ENCODE measurements around the gene CHPF. TPM values are rescaled to one million over a fixed set of nuclear protein-coding genes. Genes with fewer than 3 reads are reported as not detected.

The CHPF gene
- total and polyA plus RNA-seq, 4 donors, result 61.2 to 86.6 (median 76.6) TPM

DNA sequence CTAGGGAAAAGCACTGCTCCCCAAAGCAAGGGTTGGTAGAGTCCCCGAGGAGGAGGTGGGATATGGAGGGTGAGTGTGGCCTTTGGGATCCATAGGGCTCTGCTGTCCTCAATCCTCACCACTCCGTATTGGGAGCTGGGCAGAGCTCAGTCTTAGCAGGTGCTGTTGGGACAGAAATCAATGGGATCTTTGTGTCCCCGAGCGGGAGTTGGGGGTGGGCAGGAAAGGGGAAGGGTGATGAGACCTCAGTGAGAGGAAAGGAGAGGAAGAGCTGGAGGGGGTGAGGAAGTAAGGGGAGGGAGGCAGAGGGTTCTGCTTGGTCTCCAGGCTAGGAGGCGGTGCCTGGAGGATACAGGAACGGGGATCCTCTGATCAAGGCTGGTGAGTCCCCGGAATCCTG, 26.7 kb downstream of the CHPF start:
- H3K27me3 ChIP-seq (ENCODE audit: control insufficient read depth, insufficient read depth, low read length), result peaks cover 25% of the 10 kb centered on the region
- H3K4me3 ChIP-seq (ENCODE audit: low read depth, low read length), result peak overlapping the region; percentile 13
- H3K36me3 ChIP-seq (ENCODE audit: control insufficient read depth, insufficient read depth, low read length), result peaks cover 6% of the 10 kb centered on the region
- 50% methylated on average over 7 of the region's 7 CpGs for WGBS (ENCODE audit: insufficient coverage)
- H3K4me1 ChIP-seq (ENCODE audit: control insufficient read depth, insufficient read depth, low read length), result peaks cover 96% of the 10 kb centered on the region
- no peaks in the 10 kb centered on the region for H3K9me3 ChIP-seq (ENCODE audit: control insufficient read depth, insufficient read depth, low read length)
- peak in 2 of 6 donors; percentile 52 to 56 for DNase-seq (ENCODE audit: low read depth in 4 of 6, low spot score in 6 of 6)
- H3K27ac ChIP-seq (ENCODE audit: low read depth, low read length), result peak overlapping the region; percentile 73

DNA sequence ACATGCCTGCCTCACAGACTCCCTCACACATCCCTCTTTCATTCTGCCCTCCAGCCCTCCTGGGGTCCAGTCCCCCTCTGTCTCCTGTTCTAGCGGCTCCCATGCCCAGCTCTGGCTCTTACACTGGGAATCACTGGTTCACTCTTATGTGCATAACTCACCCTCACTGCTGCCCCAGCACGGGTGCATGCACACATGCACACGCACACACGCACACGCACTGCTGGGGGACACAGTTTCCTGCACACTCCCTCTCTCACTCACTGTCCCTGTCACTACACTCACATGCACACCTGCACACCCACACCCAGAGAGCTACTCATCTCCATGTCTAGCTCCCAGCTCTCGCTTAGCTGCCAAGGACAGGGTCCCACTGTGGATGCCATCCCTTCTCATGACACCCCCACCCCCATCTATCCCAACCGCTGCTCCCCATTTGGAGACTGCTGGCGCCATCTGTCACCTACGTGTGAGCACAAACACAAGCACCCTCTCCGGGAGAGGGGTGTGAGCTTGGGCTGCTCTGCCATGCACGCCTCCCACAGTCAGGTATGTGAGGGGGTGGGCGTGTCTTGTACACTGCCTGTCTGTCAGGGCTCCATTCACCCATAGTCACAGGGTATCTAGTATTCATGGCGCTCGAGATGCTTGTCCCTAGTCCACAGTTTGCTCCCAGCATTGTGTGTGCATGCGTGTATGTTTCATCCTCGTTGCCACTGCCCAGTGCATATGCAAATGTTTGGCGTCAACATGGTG, 27.6 kb downstream of the CHPF start:
- DNase-seq (ENCODE audit: low read depth in 4 of 6, low spot score in 6 of 6), result peak in 2 of 6 donors; percentile 31 to 61
- WGBS (ENCODE audit: insufficient coverage), result 69% methylated on average over 17 of the region's 17 CpGs
- H3K27ac ChIP-seq (ENCODE audit: low read depth, low read length), result peak overlapping the region; percentile 73
- H3K4me3 ChIP-seq (ENCODE audit: low read depth, low read length), result peak overlapping the region; percentile 13
- peaks cover 96% of the 10 kb centered on the region for H3K4me1 ChIP-seq (ENCODE audit: control insufficient read depth, insufficient read depth, low read length)
- peaks cover 6% of the 10 kb centered on the region for H3K36me3 ChIP-seq (ENCODE audit: control insufficient read depth, insufficient read depth, low read length)
- H3K27me3 ChIP-seq (ENCODE audit: control insufficient read depth, insufficient read depth, low read length), result peaks cover 28% of the 10 kb centered on the region
- H3K9me3 ChIP-seq (ENCODE audit: control insufficient read depth, insufficient read depth, low read length), result no peaks in the 10 kb centered on the region

- 83% methylated on average over 20 of the region's 21 CpGs for WGBS (ENCODE audit: insufficient coverage)
- Histone ChIP-seq H3K27ac (ENCODE audit: low read depth, low read length) (peak overlapping the region; percentile 45), H3K27me3 (ENCODE audit: control insufficient read depth, insufficient read depth, low read length) (peaks cover 36% of the 10 kb centered on the region)
These were observed 28.8 kb downstream of the CHPF start for GRCh38 chr2:219514836-219515235.

GRCh38 chr2:219514196-219514761, 29.3 kb downstream of the CHPF start, which contains the start of gene ASIC4:
TSS of gene ASIC4 (plus strand) at chr2:219514482. CDS start at chr2:219514725, 243 bp downstream.
- H3K4me1 ChIP-seq (ENCODE audit: control insufficient read depth, insufficient read depth, low read length), result peaks cover 96% of the 10 kb centered on the region
- peaks cover 36% of the 10 kb centered on the region for H3K27me3 ChIP-seq (ENCODE audit: control insufficient read depth, insufficient read depth, low read length)
- H3K36me3 ChIP-seq (ENCODE audit: control insufficient read depth, insufficient read depth, low read length), result peaks cover 2% of the 10 kb centered on the region
- H3K4me3 ChIP-seq (ENCODE audit: low read depth, low read length), result peak within 1 kb of the TSS; percentile 9
- no peaks in the 10 kb centered on the region for H3K9me3 ChIP-seq (ENCODE audit: control insufficient read depth, insufficient read depth, low read length)
- H3K27ac ChIP-seq (ENCODE audit: low read depth, low read length), result peak within 1 kb of the TSS; percentile 45
- 7% methylated on average over 31 of the region's 31 CpGs for WGBS (ENCODE audit: insufficient coverage)
- DNase-seq (ENCODE audit: low read depth in 4 of 6, low spot score in 6 of 6), result peak in 2 of 6 donors; percentile 65 to 90

More at GRCh38 chr2:219514836-219515235, 28.8 kb downstream of the CHPF start:
- peaks cover 96% of the 10 kb centered on the region for H3K4me1 ChIP-seq (ENCODE audit: control insufficient read depth, insufficient read depth, low read length)
- no peaks in the 10 kb centered on the region for H3K9me3 ChIP-seq (ENCODE audit: control insufficient read depth, insufficient read depth, low read length)
- H3K4me3 ChIP-seq (ENCODE audit: low read depth, low read length), result peak overlapping the region; percentile 9
- peaks cover 3% of the 10 kb centered on the region for H3K36me3 ChIP-seq (ENCODE audit: control insufficient read depth, insufficient read depth, low read length)
- no peak for DNase-seq (ENCODE audit: low read depth in 4 of 6, low spot score in 6 of 6)

GRCh38 chr2:219513787-219514186, 29.8 kb downstream of the CHPF start:
- peaks cover 98% of the 10 kb centered on the region for H3K4me1 ChIP-seq (ENCODE audit: control insufficient read depth, insufficient read depth, low read length)
- peaks cover 36% of the 10 kb centered on the region for H3K27me3 ChIP-seq (ENCODE audit: control insufficient read depth, insufficient read depth, low read length)
- H3K4me3 ChIP-seq (ENCODE audit: low read depth, low read length), result peak overlapping the region; percentile 9
- H3K36me3 ChIP-seq (ENCODE audit: control insufficient read depth, insufficient read depth, low read length), result peaks cover 2% of the 10 kb centered on the region
- 13% methylated on average over 3 of the region's 4 CpGs for WGBS (ENCODE audit: insufficient coverage)
- peak in 1 of 6 donors; percentile 28 for DNase-seq (ENCODE audit: low read depth in 4 of 6, low spot score in 6 of 6)
- H3K9me3 ChIP-seq (ENCODE audit: control insufficient read depth, insufficient read depth, low read length), result no peaks in the 10 kb centered on the region
- H3K27ac ChIP-seq (ENCODE audit: low read depth, low read length), result peak overlapping the region; percentile 45

DNA sequence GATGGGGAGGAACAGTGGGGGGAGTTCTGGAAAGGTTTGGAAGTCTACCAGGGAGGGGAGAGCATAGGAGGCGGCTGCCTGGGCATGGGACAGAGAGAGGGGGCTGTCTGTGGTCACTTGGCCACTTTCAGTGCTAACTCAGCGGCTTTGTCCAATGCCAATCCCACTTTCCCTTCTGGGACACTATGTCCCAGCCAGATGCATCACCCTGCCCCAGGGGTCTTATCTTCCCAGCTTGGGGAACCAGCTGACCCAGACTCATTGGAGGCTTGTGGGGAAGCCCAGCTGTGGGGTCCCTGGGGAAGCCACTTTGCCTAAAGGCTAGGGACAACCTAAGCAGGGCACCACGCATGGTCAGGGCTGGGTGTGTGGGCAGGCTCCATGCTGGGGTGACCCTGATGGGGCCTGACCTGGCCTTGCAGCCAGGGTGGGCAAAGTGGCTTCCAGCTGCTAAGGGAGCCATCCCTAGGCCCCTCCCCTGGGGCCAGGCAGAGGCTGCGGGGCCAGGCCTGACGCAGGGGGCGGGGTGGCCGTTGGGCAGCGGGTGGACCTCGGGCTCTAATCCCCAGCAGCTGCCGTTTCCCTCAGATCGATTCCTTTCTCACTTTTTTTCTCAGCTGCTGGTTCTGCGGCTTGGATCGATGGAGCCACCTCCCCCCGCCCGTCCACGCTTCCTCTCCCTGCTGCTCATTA, 30.9 kb downstream of the CHPF start:
- no peak overlapping the region for H3K4me3 ChIP-seq (ENCODE audit: low read depth, low read length)
- WGBS (ENCODE audit: insufficient coverage), result 30% methylated on average over 16 of the region's 16 CpGs
- peaks cover 2% of the 10 kb centered on the region for H3K36me3 ChIP-seq (ENCODE audit: control insufficient read depth, insufficient read depth, low read length)
- peaks cover 100% of the 10 kb centered on the region for H3K4me1 ChIP-seq (ENCODE audit: control insufficient read depth, insufficient read depth, low read length)
- no peaks in the 10 kb centered on the region for H3K9me3 ChIP-seq (ENCODE audit: control insufficient read depth, insufficient read depth, low read length)
- H3K27ac ChIP-seq (ENCODE audit: low read depth, low read length), result peak overlapping the region; percentile 42
- peak in 1 of 6 donors; percentile 43 for DNase-seq (ENCODE audit: low read depth in 4 of 6, low spot score in 6 of 6)
- peaks cover 36% of the 10 kb centered on the region for H3K27me3 ChIP-seq (ENCODE audit: control insufficient read depth, insufficient read depth, low read length)

DNA sequence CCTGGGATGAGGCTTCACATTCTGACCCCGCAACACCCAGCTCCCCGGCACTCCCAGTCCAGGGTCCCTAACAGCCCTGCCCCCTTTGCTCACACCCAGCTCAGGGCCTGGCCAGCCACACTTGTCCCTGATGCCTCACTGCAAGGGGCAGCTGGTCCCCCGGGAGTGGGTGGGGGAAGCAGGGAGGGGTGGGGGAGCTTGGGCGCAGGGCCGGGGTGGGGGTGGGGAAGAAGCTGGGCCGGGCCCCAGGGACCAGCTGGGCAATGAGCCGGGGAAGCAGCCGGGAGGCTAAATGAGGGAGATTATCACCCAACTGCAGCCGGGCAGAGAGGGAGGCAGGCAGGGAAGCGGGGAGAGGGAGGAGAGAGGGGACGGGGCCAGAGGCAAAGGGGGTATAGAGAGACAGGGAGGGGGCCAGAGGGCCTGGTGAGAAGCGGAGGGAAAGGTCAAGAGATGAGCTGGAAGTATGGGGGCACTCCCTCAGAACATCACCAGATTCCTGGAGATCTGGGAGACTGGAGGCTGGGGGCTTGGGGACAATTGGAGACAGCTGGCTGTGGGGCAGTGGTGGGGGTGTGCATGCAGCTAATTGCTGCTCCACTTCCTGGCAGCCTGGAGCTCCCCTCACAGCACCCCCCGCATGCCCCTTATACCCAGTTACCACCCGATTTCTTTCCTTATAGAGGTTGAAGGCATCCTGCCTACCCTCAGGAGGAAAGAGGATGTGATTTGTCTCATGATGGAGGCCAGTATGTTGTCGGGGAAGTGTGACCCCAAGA, 31.9 kb downstream of the CHPF start:
- peak in 2 of 6 donors; percentile 73 to 81 for DNase-seq (ENCODE audit: low read depth in 4 of 6, low spot score in 6 of 6)
- no peak overlapping the region for H3K4me3 ChIP-seq (ENCODE audit: low read depth, low read length)
- no peaks in the 10 kb centered on the region for H3K9me3 ChIP-seq (ENCODE audit: control insufficient read depth, insufficient read depth, low read length)
- WGBS (ENCODE audit: insufficient coverage), result 37% methylated on average over 8 of the region's 15 CpGs
- H3K27ac ChIP-seq (ENCODE audit: low read depth, low read length), result peak overlapping the region; percentile 42
- H3K4me1 ChIP-seq (ENCODE audit: control insufficient read depth, insufficient read depth, low read length), result peaks cover 100% of the 10 kb centered on the region
- H3K36me3 ChIP-seq (ENCODE audit: control insufficient read depth, insufficient read depth, low read length), result peaks cover 11% of the 10 kb centered on the region
- H3K27me3 ChIP-seq (ENCODE audit: control insufficient read depth, insufficient read depth, low read length), result peaks cover 36% of the 10 kb centered on the region

DNA sequence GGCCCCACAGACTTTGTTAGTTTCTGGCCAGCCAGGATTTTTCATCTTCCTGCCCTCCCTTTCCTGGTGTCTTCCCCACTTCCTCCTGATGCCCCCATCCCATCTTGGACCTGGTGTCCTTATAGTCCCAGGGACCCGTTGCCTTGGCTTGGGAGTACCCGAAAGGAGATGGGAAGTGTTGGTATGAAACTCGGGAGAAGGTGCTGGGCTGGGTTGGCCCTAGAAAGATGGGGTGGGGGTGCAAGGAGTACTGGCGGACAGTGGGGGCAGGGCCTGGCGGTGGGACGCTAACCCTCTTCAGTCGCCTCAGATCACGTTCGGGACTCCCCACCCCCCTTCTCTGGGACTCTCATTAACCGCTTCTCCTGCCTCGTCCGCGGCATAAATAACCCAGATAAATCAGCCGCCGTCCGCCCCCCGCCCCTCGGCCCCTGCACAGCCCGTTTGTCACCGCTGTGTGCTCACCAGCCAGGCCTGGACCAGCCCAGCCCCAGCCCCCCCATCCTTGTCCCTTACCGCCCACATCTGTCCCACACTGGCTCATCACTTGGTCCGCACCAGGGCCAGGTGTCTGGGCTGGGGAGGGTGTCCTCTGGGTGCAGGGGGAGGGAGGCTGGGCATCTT, 33.0 kb downstream of the CHPF start:
- Histone ChIP-seq H3K9me3 (ENCODE audit: control insufficient read depth, insufficient read depth, low read length) (no peaks in the 10 kb centered on the region), H3K4me3 (ENCODE audit: low read depth, low read length) (no peak overlapping the region), H3K27ac (ENCODE audit: low read depth, low read length) (peak overlapping the region; percentile 22), H3K36me3 (ENCODE audit: control insufficient read depth, insufficient read depth, low read length) (peaks cover 22% of the 10 kb centered on the region), H3K4me1 (ENCODE audit: control insufficient read depth, insufficient read depth, low read length) (peaks cover 100% of the 10 kb centered on the region), H3K27me3 (ENCODE audit: control insufficient read depth, insufficient read depth, low read length) (peaks cover 33% of the 10 kb centered on the region)
- peak in 1 of 6 donors; percentile 53 for DNase-seq (ENCODE audit: low read depth in 4 of 6, low spot score in 6 of 6)
- WGBS (ENCODE audit: insufficient coverage), result 13% methylated on average over 19 of the region's 22 CpGs

All from spinal cord (tissue), 10 donors.